ENCODE results near the gene F13A1. TPM values are rescaled to one million over a fixed set of nuclear protein-coding genes. Genes with fewer than 3 reads are reported as not detected.

Gene F13A1
- total and polyA plus RNA-seq, 2 donors from 2014 or later, result 28.9 to 275 TPM

- DNase-seq (no peak), FAIRE-seq (no peak)
- H3K9ac ChIP-seq (ENCODE audit: low read length in 3 of 3), result no peak overlapping the region
- H3K9me3 ChIP-seq (ENCODE audit: control insufficient read depth in 2 of 3, insufficient read depth in 1 of 3, low read length in 3 of 3), result peaks cover 0 to 6% (median 0%) of the 10 kb centered on the region in 3 donors
- no peak overlapping the region for H3K27ac ChIP-seq (ENCODE audit: low read depth in 2 of 2, low read length in 2 of 2)
- intact Hi-C loops (cut with DNase I), result no loop called here
- no peaks in the 10 kb centered on the region for H3K4me1 ChIP-seq (ENCODE audit: control insufficient read depth in 2 of 3, insufficient read depth in 2 of 3, low read depth in 1 of 3, low read length in 3 of 3)
- no peaks in the 10 kb centered on the region for H3K36me3 ChIP-seq (ENCODE audit: control insufficient read depth in 2 of 3, insufficient read depth in 3 of 3, low read length in 3 of 3)
- no peaks in the 10 kb centered on the region for H3K27me3 ChIP-seq (ENCODE audit: control insufficient read depth, insufficient read depth, low read length)
- no peak overlapping the region for H3K4me3 ChIP-seq (ENCODE audit: low read length in 3 of 3)
- TF ChIP-seq, protein P1, sequence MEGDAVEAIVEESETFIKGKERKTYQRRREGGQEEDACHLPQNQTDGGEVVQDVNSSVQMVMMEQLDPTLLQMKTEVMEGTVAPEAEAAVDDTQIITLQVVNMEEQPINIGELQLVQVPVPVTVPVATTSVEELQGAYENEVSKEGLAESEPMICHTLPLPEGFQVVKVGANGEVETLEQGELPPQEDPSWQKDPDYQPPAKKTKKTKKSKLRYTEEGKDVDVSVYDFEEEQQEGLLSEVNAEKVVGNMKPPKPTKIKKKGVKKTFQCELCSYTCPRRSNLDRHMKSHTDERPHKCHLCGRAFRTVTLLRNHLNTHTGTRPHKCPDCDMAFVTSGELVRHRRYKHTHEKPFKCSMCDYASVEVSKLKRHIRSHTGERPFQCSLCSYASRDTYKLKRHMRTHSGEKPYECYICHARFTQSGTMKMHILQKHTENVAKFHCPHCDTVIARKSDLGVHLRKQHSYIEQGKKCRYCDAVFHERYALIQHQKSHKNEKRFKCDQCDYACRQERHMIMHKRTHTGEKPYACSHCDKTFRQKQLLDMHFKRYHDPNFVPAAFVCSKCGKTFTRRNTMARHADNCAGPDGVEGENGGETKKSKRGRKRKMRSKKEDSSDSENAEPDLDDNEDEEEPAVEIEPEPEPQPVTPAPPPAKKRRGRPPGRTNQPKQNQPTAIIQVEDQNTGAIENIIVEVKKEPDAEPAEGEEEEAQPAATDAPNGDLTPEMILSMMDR (IDR thresholded peaks at IDR 0.05; ENCODE audit: borderline replicate concordance, extremely low read depth, insufficient read depth), result no peak
Measured at GRCh38 chr6:6125495-6125894, 195.0 kb downstream of the F13A1 start.

DNA sequence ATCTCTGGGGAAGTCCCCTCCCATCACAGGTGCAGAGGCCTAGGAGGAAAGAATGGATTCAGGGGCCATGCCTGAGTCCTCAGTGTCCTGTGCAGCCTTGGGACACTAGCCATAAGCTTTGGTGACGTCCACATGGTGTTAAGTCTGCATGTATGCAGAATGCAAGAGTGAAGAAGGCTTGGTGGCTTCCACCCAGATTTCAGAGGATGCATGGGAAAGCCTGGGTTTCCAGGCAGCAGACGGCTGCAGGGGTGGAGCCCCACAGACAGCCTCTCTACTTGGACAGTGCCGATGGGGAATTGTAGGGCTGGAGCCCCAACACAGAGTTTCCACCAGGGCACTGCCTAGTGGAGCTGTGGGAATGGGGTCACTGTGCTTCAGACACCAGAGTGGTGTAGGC, 196.7 kb downstream of the F13A1 start:
- H3K36me3 ChIP-seq (ENCODE audit: control insufficient read depth in 2 of 3, insufficient read depth in 3 of 3, low read length in 3 of 3), result no peaks in the 10 kb centered on the region
- DNase-seq (no peak), FAIRE-seq (no peak)
- H3K27me3 ChIP-seq (ENCODE audit: control insufficient read depth, insufficient read depth, low read length), result no peaks in the 10 kb centered on the region
- H3K4me3 ChIP-seq (ENCODE audit: low read length in 3 of 3), result no peak overlapping the region
- no peak overlapping the region for H3K9ac ChIP-seq (ENCODE audit: low read length in 3 of 3)
- intact Hi-C loops (cut with DNase I), result no loop called here
- TF ChIP-seq, protein P1 (IDR thresholded peaks at IDR 0.05; ENCODE audit: borderline replicate concordance, extremely low read depth, insufficient read depth), result no peak
- no peak overlapping the region for H3K27ac ChIP-seq (ENCODE audit: low read depth in 2 of 2, low read length in 2 of 2)
- H3K4me1 ChIP-seq (ENCODE audit: control insufficient read depth in 2 of 3, insufficient read depth in 2 of 3, low read depth in 1 of 3, low read length in 3 of 3), result no peaks in the 10 kb centered on the region
- H3K9me3 ChIP-seq (ENCODE audit: control insufficient read depth in 2 of 3, insufficient read depth in 1 of 3, low read length in 3 of 3), result peaks cover 0 to 6% (median 0%) of the 10 kb centered on the region in 3 donors

- FAIRE-seq, result no peak
Measured at GRCh38 chr6:6121943-6122342, 198.5 kb downstream of the F13A1 start.

More at GRCh38 chr6:6121943-6122342, 198.5 kb downstream of the F13A1 start:
- no peak overlapping the region for H3K27ac ChIP-seq (ENCODE audit: low read depth in 2 of 2, low read length in 2 of 2)
- H3K4me1 ChIP-seq (ENCODE audit: control insufficient read depth in 2 of 3, insufficient read depth in 2 of 3, low read depth in 1 of 3, low read length in 3 of 3), result no peaks in the 10 kb centered on the region
- no peaks in the 10 kb centered on the region for H3K36me3 ChIP-seq (ENCODE audit: control insufficient read depth in 2 of 3, insufficient read depth in 3 of 3, low read length in 3 of 3)
- DNase-seq, result no peak
- no peak overlapping the region for H3K4me3 ChIP-seq (ENCODE audit: low read length in 3 of 3)
- H3K9ac ChIP-seq (ENCODE audit: low read length in 3 of 3), result no peak overlapping the region
- intact Hi-C loops (cut with DNase I), result no loop called here
- TF ChIP-seq, protein P1 (IDR thresholded peaks at IDR 0.05; ENCODE audit: borderline replicate concordance, extremely low read depth, insufficient read depth), result no peak
- H3K27me3 ChIP-seq (ENCODE audit: control insufficient read depth, insufficient read depth, low read length), result no peaks in the 10 kb centered on the region
- H3K9me3 ChIP-seq (ENCODE audit: control insufficient read depth in 2 of 3, insufficient read depth in 1 of 3, low read length in 3 of 3), result peaks cover 0 to 6% (median 0%) of the 10 kb centered on the region in 3 donors
